Uterus (tissue), 4 donors: ENCODE results near the gene CKB. TPM values are rescaled to one million over a fixed set of nuclear protein-coding genes. Genes with fewer than 3 reads are reported as not detected.

Experiments
- DNase-seq, 2 donors: peaks; one replicate each; pipeline ENCODE4 v3.0.0-alpha.2; 2019 to 2020
- H3K27ac ChIP-seq, 2 donors: fragments of 200-600 bp; sonication (generic); 1 replicate in 1 of 2; 2 replicates in 1 of 2; pipeline ENCODE4 v1.5.1; 2016 to 2018
- H3K27me3 ChIP-seq, 2 donors: fragments of 200-600 bp; sonication (generic); one replicate each; pipeline ENCODE4 v1.5.1; 2018 to 2019; ENCODE audit warnings: control low read depth in 1 of 2
- H3K36me3 ChIP-seq, 2 donors: fragments of 200-600 bp; sonication (generic); one replicate each; pipeline ENCODE4 v1.5.1; 2019; ENCODE audit warnings: control low read depth in 1 of 2
- H3K4me1 ChIP-seq, 2 donors: fragments of 200-600 bp; sonication (generic); one replicate each; pipeline ENCODE4 v1.5.1; 2018 to 2019; ENCODE audit warnings: control low read depth in 1 of 2
- H3K4me3 ChIP-seq, 2 donors: fragments of 200-600 bp; sonication (generic); 1 replicate in 1 of 2; 2 replicates in 1 of 2; pipeline ENCODE4 v1.5.1; 2018 to 2019; ENCODE audit warnings: mild to moderate bottlenecking in 1 of 2
- H3K9me3 ChIP-seq, 2 donors: fragments of 200-600 bp; sonication (generic); one replicate each; pipeline ENCODE4 v1.5.1; 2019; ENCODE audit warnings: control low read depth in 1 of 2
- CTCF ChIP-seq, 4 experiments: fragments of 200-600 bp in 2 of 4; fragments of 450-650 bp in 2 of 4; sonication (generic) in 2 of 4; IDR thresholded peaks; one replicate each; pipeline ENCODE4 v1.5.1; 2016 to 2019; ENCODE audit warnings: antibody characterized with exemption in 4 of 4, mild to moderate bottlenecking in 2 of 4, moderate library complexity in 1 of 4
- POLR2A ChIP-seq, 2 donors: fragments of 450-650 bp; IDR thresholded peaks; one replicate each; pipeline ENCODE4 v1.6.1; 2016; ENCODE audit warnings: antibody characterized with exemption in 2 of 2, mild to moderate bottlenecking in 1 of 2, moderate library complexity in 1 of 2
- intact Hi-C: fragments of 100-400 bp; cut with DNase I; formaldehyde crosslinking; loops from one replicate; pipeline ENCODE4 v1.15.1; 2023; ENCODE audit warnings: low total_unique reads
- total RNA-seq, 4 donors: library from RNA; depleted of rRNA in 3 of 4; stranded (reverse); fragments of >200 nt in 3 of 4; gene quantifications; one replicate each; pipeline versions ENCODE4 v1.1.0 to v1.2.4, GENCODE V29; 2014 to 2023
- donor health status: DM: yes; HTN: yes; CAD: no.

The CKB gene
- total RNA-seq, 4 donors from 2014 or later: 96.2 to 291 (median 218) TPM

- H3K4me3 ChIP-seq: no peak overlapping the region
- intact Hi-C loops: loop anchor here (5.0 kb wide), 1 partner anchor 45 kb away; no protein-coding TSS in a partner anchor
- no peaks in the 10 kb centered on the region for H3K36me3 ChIP-seq
- H3K27ac ChIP-seq: no peak overlapping the region
- TF ChIP-seq CTCF (IDR thresholded peaks at IDR 0.05) (no peak), POLR2A (IDR thresholded peaks at IDR 0.05) (no peak)
- peak; percentile 8 to 9 for DNase-seq
- H3K9me3 ChIP-seq: no peaks in the 10 kb centered on the region
- no peaks in the 10 kb centered on the region for H3K4me1 ChIP-seq
- no peaks in the 10 kb centered on the region for H3K27me3 ChIP-seq
These were observed 20.5 kb downstream of the CKB start for GRCh38 chr14:103501921-103502669.

GRCh38 chr14:103501041-103501870 is 21.4 kb downstream of the CKB start:
- Histone ChIP-seq H3K27ac (no peak overlapping the region), H3K4me3 (no peak overlapping the region), H3K27me3 (no peaks in the 10 kb centered on the region), H3K9me3 (no peaks in the 10 kb centered on the region), H3K36me3 (no peaks in the 10 kb centered on the region), H3K4me1 (no peaks in the 10 kb centered on the region)
- intact Hi-C loops: loop anchor here (5.0 kb wide), 1 partner anchor 46 kb away; no protein-coding TSS in a partner anchor
- TF ChIP-seq CTCF (IDR thresholded peaks at IDR 0.05) (no peak), POLR2A (IDR thresholded peaks at IDR 0.05) (no peak)
- peak in 1 of 2 donors; percentile 11 for DNase-seq

GRCh38 chr14:103500148-103500990 is 22.3 kb downstream of the CKB start:
- H3K27ac ChIP-seq: peak overlapping the region; percentile 9 to 54
- H3K27me3 ChIP-seq: no peaks in the 10 kb centered on the region
- no peaks in the 10 kb centered on the region for H3K36me3 ChIP-seq
- no peaks in the 10 kb centered on the region for H3K4me1 ChIP-seq
- H3K9me3 ChIP-seq: no peaks in the 10 kb centered on the region
- DNase-seq: peak; percentile 87 to 92
- TF ChIP-seq POLR2A (IDR thresholded peaks at IDR 0.05) (no peak), CTCF (IDR thresholded peaks at IDR 0.05) (peak; percentile 86 to 90 (median 88))
- no peak overlapping the region for H3K4me3 ChIP-seq
- intact Hi-C loops: loop anchor here (5.0 kb wide), 1 partner anchor 47 kb away; no protein-coding TSS in a partner anchor

GRCh38 chr14:103499709-103500108 is 22.9 kb downstream of the CKB start:
- Histone ChIP-seq H3K27ac (no peak overlapping the region), H3K27me3 (no peaks in the 10 kb centered on the region), H3K9me3 (no peaks in the 10 kb centered on the region), H3K4me3 (no peak overlapping the region), H3K4me1 (no peaks in the 10 kb centered on the region), H3K36me3 (no peaks in the 10 kb centered on the region)
- peak in 1 of 2 donors; percentile 12 for DNase-seq
- TF ChIP-seq CTCF (IDR thresholded peaks at IDR 0.05) (no peak), POLR2A (IDR thresholded peaks at IDR 0.05) (no peak)
- intact Hi-C loops: loop anchor here (5.0 kb wide), 1 partner anchor 48 kb away; no protein-coding TSS in a partner anchor
